Measurements from ENCODE around the gene RDH11.
"Not testable (repeated sequence)": the region's sequence is repeated elsewhere in the genome, so short reads cannot be mapped to it uniquely, and the experiment has no call there.

RDH11 gene

DNA sequence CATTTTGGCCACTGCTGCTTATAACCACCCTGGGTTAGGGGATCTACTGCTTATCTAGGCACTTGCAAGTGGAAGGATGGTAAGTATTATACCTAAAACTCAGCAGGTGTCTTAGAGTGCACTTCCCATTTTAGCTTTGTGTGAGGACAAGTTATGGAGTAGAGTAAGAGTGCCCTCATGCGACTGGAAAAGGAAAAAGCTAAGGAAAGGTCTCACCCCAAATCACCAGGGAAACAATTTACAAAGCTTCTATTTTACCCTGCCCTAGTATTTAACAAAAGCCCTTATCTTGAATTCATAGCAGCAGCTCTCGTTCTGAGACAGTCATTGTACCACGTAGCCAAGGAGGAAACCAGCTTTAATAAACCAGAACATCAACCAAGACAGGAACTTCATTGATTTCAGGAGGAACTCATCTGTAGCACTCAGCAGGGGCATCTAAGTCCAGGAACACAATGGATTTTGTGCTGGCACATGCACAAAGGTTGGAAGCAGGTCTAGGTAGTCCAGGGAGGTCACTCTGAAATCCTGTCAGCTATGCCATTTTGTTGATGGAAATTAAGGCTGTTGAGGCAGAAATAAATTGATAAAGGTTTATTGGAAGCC, 9.0 kb upstream of the RDH11 start:
- peak; percentile 76 for DNase-seq (ENCODE audit: low spot score)

DNA sequence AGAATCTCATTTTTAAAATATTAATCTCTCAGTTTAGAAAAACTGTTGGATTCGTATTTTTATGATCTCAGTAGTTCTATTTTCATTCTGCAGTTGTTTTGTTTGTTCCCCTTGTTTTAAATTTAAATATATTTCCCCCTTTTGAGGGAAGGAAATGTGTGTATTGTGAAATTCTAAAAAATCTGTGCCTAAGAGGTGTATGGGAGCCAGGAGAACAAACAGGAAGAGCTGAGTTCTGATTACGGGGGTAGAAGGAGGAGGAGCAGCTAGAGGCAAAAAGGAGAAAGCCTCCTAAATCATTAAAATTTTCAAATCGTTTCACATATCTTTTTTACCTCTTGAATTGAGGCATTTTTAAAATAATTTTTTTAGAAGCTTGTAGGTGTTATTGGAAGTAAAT, 8.4 kb upstream of the RDH11 start:
- no peak for DNase-seq (ENCODE audit: low spot score)

GRCh38 chr14:67701492-67701891, 5.9 kb upstream of the RDH11 start, which contains the start of gene RDH12:
Gene RDH12 (plus strand): TSS chr14:67701886. CDS start chr14:67722643, 20,757 bp downstream.
- DNase-seq (ENCODE audit: low spot score), result not testable (repeated sequence)

DNA sequence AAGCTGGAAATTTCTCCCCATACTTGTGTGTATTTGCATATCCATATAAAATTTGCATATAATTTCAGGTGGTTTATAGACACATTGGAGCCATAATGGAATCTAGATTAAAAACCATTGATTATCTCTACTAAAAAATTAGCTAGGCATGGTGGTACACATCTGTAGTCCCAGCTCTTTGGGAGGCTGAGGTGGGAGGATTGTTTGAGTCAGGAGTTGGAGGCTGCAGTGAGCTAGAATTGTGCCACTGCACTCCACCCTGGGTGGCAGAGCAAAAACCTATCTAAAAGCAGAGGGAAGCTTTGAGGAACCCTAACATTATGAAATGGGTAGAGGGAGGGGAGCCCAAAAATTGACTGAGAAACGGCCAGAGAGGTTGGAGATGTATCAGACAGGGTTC, 2.6 kb upstream of the RDH11 start:
- DNase-seq (ENCODE audit: low spot score), result no peak

DNA sequence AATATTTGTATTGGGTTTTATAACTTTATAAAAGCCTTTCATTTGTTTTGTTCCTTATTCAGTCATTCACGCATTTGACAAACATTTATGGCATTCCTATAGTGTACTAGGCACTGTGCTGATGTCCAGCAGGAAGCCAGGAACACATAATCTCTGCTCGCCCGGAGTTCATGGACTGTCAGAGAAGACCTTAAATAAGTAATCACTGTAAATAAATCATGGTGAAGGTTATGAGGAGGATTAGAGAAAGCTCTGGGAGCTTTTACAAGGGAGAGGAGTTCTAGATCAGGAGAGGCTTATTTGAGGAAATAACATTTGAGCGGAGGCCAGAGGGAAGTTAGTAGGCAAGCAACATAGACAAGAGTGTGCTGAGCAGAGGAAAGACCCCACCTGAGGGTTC, 1.4 kb upstream of the RDH11 start:
- no peak for DNase-seq (ENCODE audit: low spot score)

DNA sequence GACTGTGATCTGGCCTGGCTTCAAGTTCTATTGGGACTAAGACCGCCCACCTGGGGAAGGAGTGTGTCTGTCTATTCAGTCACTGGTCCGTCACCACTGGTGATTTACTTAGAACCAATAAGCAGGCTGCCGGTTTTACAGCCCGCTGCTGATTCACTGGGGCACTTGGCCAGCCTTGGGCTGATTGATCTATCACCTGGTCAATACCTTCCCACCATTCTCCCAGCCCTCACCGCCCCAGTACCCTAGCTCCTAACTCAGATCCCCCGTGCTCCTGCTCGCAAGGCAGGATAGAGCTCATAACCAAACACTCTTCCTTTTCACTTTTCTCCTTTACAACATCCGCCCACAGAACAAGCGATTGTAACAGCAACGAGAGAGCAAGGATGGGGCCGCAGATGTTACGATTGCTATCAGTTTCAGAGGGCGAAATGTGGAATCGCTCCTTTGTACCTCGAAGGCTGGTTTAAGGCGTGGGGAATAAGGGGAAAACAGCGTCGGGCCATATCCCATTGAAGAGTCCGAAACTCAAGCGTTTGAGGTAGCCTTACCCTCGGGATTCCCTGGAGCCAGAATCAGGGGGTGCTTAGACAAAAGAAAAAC, 672 bp downstream of the RDH11 start:
- DNase-seq (ENCODE audit: low spot score), result peak; percentile 90

DNA sequence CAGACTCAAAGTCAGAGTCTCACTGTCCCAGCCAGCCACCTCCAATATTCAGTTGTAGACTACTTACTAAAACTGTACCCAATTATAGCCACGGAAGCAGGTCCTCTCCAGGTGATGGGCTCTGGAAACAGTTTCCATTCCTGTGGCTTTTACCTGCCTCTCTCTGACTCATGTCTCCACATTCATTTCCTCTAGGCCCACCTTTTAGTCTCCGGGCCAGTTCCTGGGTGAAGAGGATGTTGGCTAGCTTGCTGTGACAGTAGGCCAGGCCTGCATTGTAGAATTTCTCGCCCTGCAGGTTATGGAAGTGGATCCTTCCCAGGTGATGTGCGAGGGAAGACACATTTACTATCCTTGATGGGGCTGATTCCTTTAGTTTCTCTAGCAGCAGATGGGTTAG, 5.6 kb downstream of the RDH11 start:
- no peak for DNase-seq (ENCODE audit: low spot score)

GRCh38 chr14:67683842-67684241, 11.7 kb downstream of the RDH11 start:
- DNase-seq (ENCODE audit: low spot score), result no peak

- DNase-seq (ENCODE audit: low spot score), result no peak
These were observed 14.6 kb downstream of the RDH11 start for GRCh38 chr14:67680941-67681340.

- no peak for DNase-seq (ENCODE audit: low spot score)
These were observed 15.4 kb downstream of the RDH11 start for GRCh38 chr14:67680121-67680602.

GRCh38 chr14:67679006-67679405, 16.6 kb downstream of the RDH11 start:
- no peak for DNase-seq (ENCODE audit: low spot score)

DNA sequence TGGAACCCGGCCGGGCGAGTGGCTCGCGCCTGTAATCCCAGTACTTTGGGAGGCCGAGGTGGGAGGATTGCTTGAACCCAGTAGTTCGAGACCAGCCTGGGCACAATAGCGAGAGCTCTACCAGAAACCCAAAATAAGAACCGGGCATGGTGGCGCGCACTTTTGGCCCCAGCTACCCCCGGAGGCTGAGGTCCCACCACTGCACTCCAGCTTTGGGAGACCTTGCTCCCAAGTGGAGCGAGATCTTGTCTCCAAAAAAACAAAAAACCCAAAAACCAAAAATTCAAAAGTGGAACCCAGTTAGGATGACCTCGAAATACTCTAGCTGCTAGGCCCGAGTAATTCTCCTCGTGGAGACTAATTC, 20.4 kb downstream of the RDH11 start:
- DNase-seq (ENCODE audit: low spot score), result no peak

DNA sequence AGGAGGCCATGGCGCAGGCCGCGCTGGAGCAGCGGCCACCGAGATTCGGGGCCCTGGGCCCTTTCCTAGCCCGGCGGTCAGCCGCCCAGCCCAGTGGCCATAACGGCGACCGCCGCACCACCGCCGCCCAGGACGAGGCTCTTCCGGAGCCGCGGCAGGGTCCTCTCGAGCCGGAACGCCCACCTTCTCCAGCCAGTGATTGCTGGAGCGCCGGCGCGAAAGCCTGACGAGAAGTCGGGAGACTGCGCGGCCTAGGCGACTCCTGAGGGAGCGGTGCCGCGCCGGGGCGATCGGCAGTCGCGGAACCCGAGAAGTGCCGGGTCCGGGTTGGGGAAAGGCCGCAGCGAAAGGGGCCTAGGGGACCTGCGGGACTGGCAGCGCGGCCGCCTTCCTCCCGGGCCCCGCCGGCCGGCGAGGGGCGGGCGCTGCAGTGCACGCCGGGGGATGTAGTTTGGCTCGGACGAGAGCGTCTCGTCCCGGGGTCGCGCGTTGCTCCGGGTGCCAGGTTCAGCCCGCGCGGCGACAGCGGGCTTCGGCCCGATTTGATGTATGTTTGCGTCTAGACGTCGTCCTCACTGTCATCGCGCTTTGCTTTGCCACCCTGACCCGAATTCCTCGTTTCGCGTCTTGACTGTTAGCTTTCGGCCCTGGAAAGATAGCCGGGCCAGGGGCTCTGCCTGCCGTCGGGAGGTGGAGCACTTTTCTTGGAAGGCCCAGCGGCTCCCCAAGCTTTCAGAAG, 20.9 kb downstream of the RDH11 start, which contains the start of gene VTI1B:
VTI1B (minus strand) TSS at position 153 of the 739 bp plus-strand sequence; CDS start at position 10, 143 bp downstream.
- peak; percentile 91 for DNase-seq (ENCODE audit: low spot score)

- peak; percentile 85 for DNase-seq (ENCODE audit: low spot score)
These were observed 21.5 kb downstream of the RDH11 start for GRCh38 chr14:67674139-67674479.

- DNase-seq (ENCODE audit: low spot score), result no peak
These were observed 22.1 kb downstream of the RDH11 start for GRCh38 chr14:67673451-67673850.

DNA sequence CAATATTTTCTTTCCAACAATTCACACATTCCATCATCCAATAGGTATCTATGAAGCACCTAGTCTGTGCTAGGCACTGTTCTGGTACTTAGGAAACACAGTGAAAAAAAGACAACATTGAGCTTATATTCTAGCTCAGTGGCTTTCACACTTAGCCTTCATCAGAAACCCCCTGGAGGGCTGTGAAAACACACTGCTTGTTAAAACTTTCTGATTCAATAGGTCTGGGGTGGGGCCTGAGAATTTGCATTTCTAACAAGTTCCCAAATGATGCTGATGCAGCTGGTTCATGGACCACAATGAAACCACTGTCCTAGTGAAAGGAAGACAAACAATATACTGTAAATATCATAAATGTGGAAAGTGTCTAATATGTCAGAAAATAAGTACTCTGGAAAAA, 27.0 kb downstream of the RDH11 start:
- DNase-seq (ENCODE audit: low spot score), result no peak

- peak; percentile 35 for DNase-seq (ENCODE audit: low spot score)
These were observed 28.7 kb downstream of the RDH11 start for GRCh38 chr14:67666750-67667449.

GRCh38 chr14:67665868-67666267, 29.7 kb downstream of the RDH11 start:
- DNase-seq (ENCODE audit: low spot score), result no peak

- DNase-seq (ENCODE audit: low spot score), result no peak
These were observed 31.9 kb downstream of the RDH11 start for GRCh38 chr14:67663633-67664032.

DNA sequence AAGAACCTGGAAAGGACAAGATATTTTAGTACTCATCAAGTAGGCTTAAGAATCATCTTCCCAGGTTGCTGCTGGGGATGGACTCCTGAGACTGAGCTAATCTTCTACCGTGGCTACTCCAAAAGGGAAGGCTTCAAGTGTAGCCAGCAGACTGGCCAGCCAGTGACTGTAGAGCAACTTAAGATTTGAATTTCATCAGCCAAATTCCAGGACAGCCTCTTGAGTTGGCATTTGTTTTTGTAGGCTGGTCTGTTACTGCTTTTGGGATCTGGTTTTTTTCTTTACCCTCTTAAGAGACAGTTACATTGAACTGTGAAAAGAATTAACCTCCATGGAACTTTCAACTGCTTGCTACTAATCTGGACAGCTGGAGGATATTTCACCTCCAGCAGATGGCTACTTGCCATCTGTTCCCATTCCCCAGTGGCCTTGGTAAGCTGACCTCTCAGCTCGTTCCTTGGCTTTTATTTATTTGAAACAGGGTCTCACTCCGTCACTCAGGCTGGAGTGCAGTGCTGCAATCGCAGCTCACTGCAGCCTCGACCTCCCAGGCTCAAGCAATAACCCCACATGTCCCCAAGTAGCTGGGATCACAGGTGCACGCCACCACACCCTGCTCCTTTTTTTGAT, 41.8 kb downstream of the RDH11 start:
- no peak for DNase-seq (ENCODE audit: low spot score)

GRCh38 chr14:67652189-67652588, 43.4 kb downstream of the RDH11 start:
- no peak for DNase-seq (ENCODE audit: low spot score)

DNA sequence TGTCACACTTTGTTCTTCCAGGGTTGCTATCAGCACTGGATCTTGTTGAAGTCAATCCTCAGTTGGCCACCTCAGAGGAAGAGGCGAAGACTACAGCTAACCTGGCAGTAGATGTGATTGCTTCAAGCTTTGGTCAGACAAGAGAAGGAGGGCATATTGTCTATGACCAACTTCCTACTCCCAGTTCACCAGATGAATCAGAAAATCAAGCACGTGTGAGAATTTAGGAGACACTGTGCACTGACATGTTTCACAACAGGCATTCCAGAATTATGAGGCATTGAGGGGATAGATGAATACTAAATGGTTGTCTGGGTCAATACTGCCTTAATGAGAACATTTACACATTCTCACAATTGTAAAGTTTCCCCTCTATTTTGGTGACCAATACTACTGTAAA, 44.9 kb downstream of the RDH11 start:
- DNase-seq (ENCODE audit: low spot score), result no peak
